ENCODE data around the gene NUP43. TPM values are rescaled to one million over a fixed set of nuclear protein-coding genes. Genes with fewer than 3 reads are reported as not detected.

The NUP43 gene
- total and polyA plus RNA-seq, 2 experiments from 2014 or later, result 14.1 to 55.8 TPM

GRCh38 chr6:149734915-149735314 is 11.4 kb downstream of the NUP43 start:
- no peak for DNase-seq (ENCODE audit: low read depth in 1 of 2, low spot score in 1 of 2)
- H3K4me1 ChIP-seq (ENCODE audit: low read depth), result no peaks in the 10 kb centered on the region
- H3K36me3 ChIP-seq, result peaks cover 35% of the 10 kb centered on the region
- no peak overlapping the region for H3K4me3 ChIP-seq
- no peaks in the 10 kb centered on the region for H3K9me3 ChIP-seq (ENCODE audit: low read depth)
- no peaks in the 10 kb centered on the region for H3K27me3 ChIP-seq
- no peak overlapping the region for H3K27ac ChIP-seq
- TF ChIP-seq CTCF (IDR thresholded peaks at IDR 0.05; ENCODE audit: low read depth, low read length), result no peak

- no peak overlapping the region for H3K27ac ChIP-seq
- H3K4me1 ChIP-seq (ENCODE audit: low read depth), result peaks cover 4% of the 10 kb centered on the region
- peaks cover 36% of the 10 kb centered on the region for H3K36me3 ChIP-seq
- TF ChIP-seq CTCF (IDR thresholded peaks at IDR 0.05; ENCODE audit: low read depth, low read length), result no peak
- H3K27me3 ChIP-seq, result no peaks in the 10 kb centered on the region
- no peak for DNase-seq (ENCODE audit: low read depth in 1 of 2, low spot score in 1 of 2)
- H3K9me3 ChIP-seq (ENCODE audit: low read depth), result no peaks in the 10 kb centered on the region
- no peak overlapping the region for H3K4me3 ChIP-seq
Observed at GRCh38 chr6:149733089-149733720, 13.1 kb downstream of the NUP43 start.

DNA sequence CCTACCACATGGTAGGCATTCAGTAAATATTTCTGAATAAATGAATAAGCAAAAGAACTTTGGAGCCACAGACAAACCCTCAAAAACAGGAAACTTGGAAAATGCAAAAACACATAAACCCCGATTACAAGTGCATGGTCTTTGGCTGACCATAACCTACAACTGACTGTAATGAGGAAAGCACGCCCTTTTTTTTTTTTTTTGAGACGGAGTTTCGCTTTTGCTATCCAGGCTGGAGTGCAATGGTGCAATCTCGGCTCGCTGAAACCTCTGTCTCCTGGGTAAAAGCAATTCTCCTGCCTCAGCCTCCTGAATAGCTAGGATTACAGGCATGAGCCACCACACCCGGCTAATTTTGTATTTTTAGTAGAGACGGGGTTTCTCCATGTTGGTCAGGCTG is 16.5 kb downstream of the NUP43 start:
- Histone ChIP-seq H3K4me3 (no peak overlapping the region), H3K27me3 (no peaks in the 10 kb centered on the region), H3K36me3 (peaks cover 22% of the 10 kb centered on the region), H3K27ac (peak overlapping the region; percentile 69), H3K9me3 (ENCODE audit: low read depth) (no peaks in the 10 kb centered on the region), H3K4me1 (ENCODE audit: low read depth) (peaks cover 4% of the 10 kb centered on the region)
- no peak for TF ChIP-seq CTCF (IDR thresholded peaks at IDR 0.05; ENCODE audit: low read depth, low read length)
- no peak for DNase-seq (ENCODE audit: low read depth in 1 of 2, low spot score in 1 of 2)

DNA sequence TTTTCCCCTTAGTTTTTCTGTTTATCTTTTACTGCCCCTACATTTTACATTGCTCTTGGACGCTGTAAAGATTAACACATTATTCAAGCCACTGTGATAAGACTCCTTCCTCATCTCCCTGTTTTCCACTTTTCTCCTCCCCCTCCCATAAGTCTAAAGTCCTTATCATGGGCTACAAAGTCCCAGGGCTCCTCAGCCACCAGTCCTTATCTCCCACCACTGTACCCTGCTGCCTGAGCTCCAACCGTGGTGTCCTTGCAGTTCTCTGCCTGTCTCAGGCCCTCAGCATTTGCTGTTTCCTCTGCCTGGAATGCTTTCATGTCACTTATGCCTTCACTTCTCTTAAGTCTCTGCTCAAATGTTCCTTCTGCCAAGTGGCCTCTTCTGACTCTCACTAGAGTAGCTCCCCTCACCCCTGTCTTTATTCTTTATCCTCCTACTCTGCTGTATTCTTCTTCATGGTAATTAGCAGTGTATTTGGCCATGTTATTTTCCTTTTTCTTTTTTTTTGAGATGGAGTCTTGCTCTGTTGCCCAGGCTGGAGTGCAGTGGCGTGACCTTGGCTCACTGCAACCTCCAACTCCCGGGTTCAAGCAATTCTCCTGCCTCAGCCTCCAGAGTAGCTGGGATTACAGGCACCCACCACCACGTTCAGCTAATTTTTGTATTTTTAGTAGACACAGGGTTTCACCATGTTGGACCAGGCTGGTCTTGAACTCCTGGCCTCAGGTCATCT is 17.7 kb downstream of the NUP43 start:
- peak in 1 of 2 donors; percentile 48 for DNase-seq (ENCODE audit: low read depth in 1 of 2, low spot score in 1 of 2)
- no peaks in the 10 kb centered on the region for H3K9me3 ChIP-seq (ENCODE audit: low read depth)

More for the DNA sequence above, 17.7 kb downstream of the NUP43 start:
- Histone ChIP-seq H3K4me1 (ENCODE audit: low read depth) (peaks cover 4% of the 10 kb centered on the region), H3K4me3 (no peak overlapping the region), H3K27me3 (no peaks in the 10 kb centered on the region), H3K27ac (peak overlapping the region; percentile 69), H3K36me3 (peaks cover 22% of the 10 kb centered on the region)
- no peak for TF ChIP-seq CTCF (IDR thresholded peaks at IDR 0.05; ENCODE audit: low read depth, low read length)
